ENCODE data around the gene SORCS3. TPM values are rescaled to one million over a fixed set of nuclear protein-coding genes. Genes with fewer than 3 reads are reported as not detected.

Gene SORCS3
- total and polyA plus RNA-seq, 10 of the 15 experiments (the other 5 are each of a cell fraction or from before 2014, with no cell fraction given) = 0.01 to 0.04 (median 0.02) TPM; not detected in 7

GRCh38 chr10:105258674-105259065 lies 617.6 kb downstream of the SORCS3 start:
- no TSS peak for BruUV-seq (replicated peaks)
- Histone ChIP-seq H3K4me3 (no peak overlapping the region), H3K27ac (ENCODE audit: control insufficient read depth, insufficient read depth) (no peak overlapping the region), H3K27me3 (replicated peaks in 1 of 2; ENCODE audit: control insufficient read depth in 2 of 2, insufficient read depth in 2 of 2, low read length in 1 of 2) (no peaks in the 10 kb centered on the region), H3K36me3 (ENCODE audit: control insufficient read depth in 2 of 2, insufficient read depth in 2 of 2, low read length in 1 of 2) (no peaks in the 10 kb centered on the region), H3K4me1 (ENCODE audit: control insufficient read depth, insufficient read depth, low read length) (no peaks in the 10 kb centered on the region), H3K9ac (ENCODE audit: control insufficient read depth, insufficient read depth, low read length) (no peak overlapping the region), H2AFZ (ENCODE audit: control insufficient read depth, low read depth, low read length) (no peak overlapping the region), H3K79me2 (ENCODE audit: control insufficient read depth, insufficient read depth, low read length) (no peaks in the 10 kb centered on the region), H3K9me3 (replicated peaks; ENCODE audit: control insufficient read depth, insufficient read depth, low read length) (no peaks in the 10 kb centered on the region), H4K20me1 (ENCODE audit: control insufficient read depth, insufficient read depth) (no peaks in the 10 kb centered on the region), H3K4me2 (ENCODE audit: control insufficient read depth, insufficient read depth) (no peak overlapping the region)
- CTCF ChIA-PET = no interaction called here
- SMC1A ChIA-PET (ENCODE audit: uncharacterized antibody, unreplicated experiment) = no interaction called here
- no peak for FAIRE-seq
- no peak for ATAC-seq
- no peak for TF ChIP-seq PML (IDR thresholded peaks at IDR 0.05; ENCODE audit: low read length)
- DNase-seq (ENCODE audit: low read depth, low spot score) = no peak
- RAD21 ChIA-PET (ENCODE audit: unreplicated experiment) = no interaction called here
- in situ Hi-C loops (cut with MboI) (no loop called here), intact Hi-C loops (cut with micrococcal nuclease; ENCODE audit: unreplicated experiment) (no loop called here)
- 0% methylated on average over 1 of the region's 1 CpG for WGBS (ENCODE audit: insufficient coverage, insufficient replicate concordance, low lambda C conversion rate, missing lambda C conversion rate)
- POLR2A ChIA-PET = no interaction called here

GRCh38 chr10:105259201-105259600 lies 618.1 kb downstream of the SORCS3 start:
- Histone ChIP-seq H2AFZ (ENCODE audit: control insufficient read depth, low read depth, low read length) (no peak overlapping the region), H3K9ac (ENCODE audit: control insufficient read depth, insufficient read depth, low read length) (no peak overlapping the region), H3K4me3 (no peak overlapping the region), H3K4me1 (ENCODE audit: control insufficient read depth, insufficient read depth, low read length) (no peaks in the 10 kb centered on the region), H3K27me3 (replicated peaks in 1 of 2; ENCODE audit: control insufficient read depth in 2 of 2, insufficient read depth in 2 of 2, low read length in 1 of 2) (no peaks in the 10 kb centered on the region), H3K79me2 (ENCODE audit: control insufficient read depth, insufficient read depth, low read length) (no peaks in the 10 kb centered on the region), H4K20me1 (ENCODE audit: control insufficient read depth, insufficient read depth) (no peaks in the 10 kb centered on the region), H3K9me3 (replicated peaks; ENCODE audit: control insufficient read depth, insufficient read depth, low read length) (no peaks in the 10 kb centered on the region), H3K27ac (ENCODE audit: control insufficient read depth, insufficient read depth) (no peak overlapping the region), H3K36me3 (ENCODE audit: control insufficient read depth in 2 of 2, insufficient read depth in 2 of 2, low read length in 1 of 2) (no peaks in the 10 kb centered on the region), H3K4me2 (ENCODE audit: control insufficient read depth, insufficient read depth) (no peak overlapping the region)
- DNase-seq (ENCODE audit: low read depth, low spot score) (no peak), ATAC-seq (no peak), FAIRE-seq (no peak)
- TF ChIP-seq RELA (IDR thresholded peaks at IDR 0.05; ENCODE audit: borderline replicate concordance, partially characterized antibody) = no peak
- no peak for TF ChIP-seq RFX5 (IDR thresholded peaks at IDR 0.05; ENCODE audit: low read depth, low read length)
- in situ Hi-C loops (cut with MboI) (no loop called here), intact Hi-C loops (cut with micrococcal nuclease; ENCODE audit: unreplicated experiment) (no loop called here)
- WGBS (ENCODE audit: insufficient coverage, insufficient replicate concordance, low lambda C conversion rate, missing lambda C conversion rate) = 43% methylated on average over 2 of the region's 2 CpGs
- ChIA-PET RAD21 (ENCODE audit: unreplicated experiment) (no interaction called here), POLR2A (no interaction called here), CTCF (no interaction called here), SMC1A (ENCODE audit: uncharacterized antibody, unreplicated experiment) (no interaction called here)
- no TSS peak for BruUV-seq (replicated peaks)

Measured in GM12878 (cell line).